Hepatocyte (in vitro differentiated cells): ENCODE results near the gene ARRB2. TPM values are rescaled to one million over a fixed set of nuclear protein-coding genes. Genes with fewer than 3 reads are reported as not detected.
"Not testable (repeated sequence)": the region's sequence is repeated elsewhere in the genome, so short reads cannot be mapped to it uniquely, and the experiment has no call there.

Experiments
- DNase-seq: peaks from one replicate; pipeline ENCODE4 v3.0.0-alpha.2; 2016; ENCODE audit warnings: low spot score
- H2AFZ ChIP-seq: fragments of 200-600 bp; sonication (generic); 2 replicates; pipeline ENCODE4 v1.6.0; 2016; ENCODE audit warnings: antibody characterized with exemption, mild to moderate bottlenecking
- H3K27ac ChIP-seq: fragments of 200-600 bp; sonication (generic); 2 replicates; pipeline ENCODE4 v1.5.1; 2016; ENCODE audit warnings: mild to moderate bottlenecking
- H3K27me3 ChIP-seq: fragments of 200-600 bp; sonication (generic); 2 replicates; pipeline ENCODE4 v1.6.1; 2016
- H3K36me3 ChIP-seq: fragments of 200-600 bp; sonication (generic); replicated peaks from 2 replicates; pipeline ENCODE4 v1.5.1; 2016; ENCODE audit warnings: low read depth; ENCODE audit not compliant: insufficient read depth
- H3K4me1 ChIP-seq: fragments of 200-600 bp; sonication (generic); 2 replicates; pipeline ENCODE4 v1.5.1; 2016; ENCODE audit warnings: mild to moderate bottlenecking, moderate library complexity; ENCODE audit not compliant: insufficient read depth
- H3K4me2 ChIP-seq: fragments of 200-600 bp; sonication (generic); 2 replicates; pipeline ENCODE4 v1.6.0; 2016
- H3K4me3 ChIP-seq: fragments of 200-600 bp; sonication (generic); 2 replicates; pipeline ENCODE4 v1.5.1; 2016; ENCODE audit warnings: mild to moderate bottlenecking
- H3K79me2 ChIP-seq: fragments of 200-600 bp; sonication (generic); 2 replicates; pipeline ENCODE4 v1.6.0; 2017; ENCODE audit warnings: mild to moderate bottlenecking
- H3K9me2 ChIP-seq: fragments of 200-600 bp; sonication (generic); replicated peaks from 2 replicates; pipeline ENCODE4 v1.6.0; 2017; ENCODE audit warnings: mild to moderate bottlenecking; ENCODE audit not compliant: insufficient read depth
- H3K9me3 ChIP-seq: fragments of 200-600 bp; sonication (generic); 2 replicates; pipeline ENCODE4 v1.5.1; 2016; ENCODE audit warnings: low read depth, mild to moderate bottlenecking
- H4K20me1 ChIP-seq: fragments of 200-600 bp; sonication (generic); 2 replicates; pipeline ENCODE4 v1.6.0; 2016; ENCODE audit warnings: mild to moderate bottlenecking; ENCODE audit not compliant: insufficient read depth, poor library complexity, severe bottlenecking
- CTCF ChIP-seq: fragments of 200-600 bp; sonication (generic); IDR thresholded peaks from 2 replicates; pipeline ENCODE4 v1.5.1; 2016; ENCODE audit warnings: antibody characterized with exemption, mild to moderate bottlenecking; ENCODE audit not compliant: poor library complexity
- EZH2 ChIP-seq: fragments of 200-600 bp; sonication (generic); IDR thresholded peaks from 2 replicates; pipeline ENCODE4 v1.6.1; 2016; ENCODE audit warnings: antibody characterized with exemption, mild to moderate bottlenecking, borderline replicate concordance
- EZH2phosphoT487 ChIP-seq: fragments of 200-600 bp; sonication (generic); IDR thresholded peaks from one replicate; pipeline ENCODE4 v1.6.1; 2018; ENCODE audit warnings: antibody characterized with exemption, mild to moderate bottlenecking, low read depth, moderate library complexity; ENCODE audit not compliant: unreplicated experiment, severe bottlenecking
- WGBS: methylation state at CpG from one replicate; pipeline ENCODE4 v1.1.6; 2016; ENCODE audit warnings: low lambda C conversion rate; ENCODE audit errors: missing lambda C conversion rate; 5-methylcytosine and 5-hydroxymethylcytosine counted together
- polyA plus RNA-seq: library from polyadenylated mRNA; unstranded; fragments of >200 nt; fragmentation: Nextera tagmentation; extraction: Ambion mirVana; gene quantifications from 2 replicates; pipeline ENCODE4 v1.2.1, GENCODE V29; 2016
- total RNA-seq: library from RNA; depleted of rRNA; stranded (reverse); fragments of >200 nt; gene quantifications from 2 replicates; pipeline ENCODE4 v1.2.3, GENCODE V29; 2014

The ARRB2 gene
- total and polyA plus RNA-seq, 2 experiments from 2014 or later = 15.3 to 20.0 TPM

- no peak overlapping the region for H3K4me2 ChIP-seq
- peaks cover 6% of the 10 kb centered on the region for H4K20me1 ChIP-seq
- H3K79me2 ChIP-seq = peaks cover 78% of the 10 kb centered on the region
- H2AFZ ChIP-seq = no peak overlapping the region
- no peak for DNase-seq
- 90% methylated on average over 1 of the region's 1 CpG for WGBS
- no peak for TF ChIP-seq CTCF
- no peak for TF ChIP-seq EZH2phosphoT487
- TF ChIP-seq EZH2 = no peak
- no peak overlapping the region for H3K27ac ChIP-seq
- H3K36me3 ChIP-seq = no peaks in the 10 kb centered on the region
- peaks cover 11% of the 10 kb centered on the region for H3K4me1 ChIP-seq
- H3K9me2 ChIP-seq = no peaks in the 10 kb centered on the region
- no peaks in the 10 kb centered on the region for H3K27me3 ChIP-seq
- no peaks in the 10 kb centered on the region for H3K9me3 ChIP-seq
- H3K4me3 ChIP-seq = no peak overlapping the region
These were observed 9.3 kb upstream of the ARRB2 start for GRCh38 chr17:4701116-4701515.

- peaks cover 11% of the 10 kb centered on the region for H3K4me1 ChIP-seq
- H3K4me2 ChIP-seq = peak overlapping the region; percentile 90
- no peaks in the 10 kb centered on the region for H3K9me3 ChIP-seq
- H2AFZ ChIP-seq = peak overlapping the region; percentile 83
- WGBS = 7% methylated on average over 15 of the region's 15 CpGs
- TF ChIP-seq CTCF = no peak
- peaks cover 56% of the 10 kb centered on the region for H3K79me2 ChIP-seq
- peaks cover 4% of the 10 kb centered on the region for H4K20me1 ChIP-seq
- H3K4me3 ChIP-seq = peak overlapping the region; percentile 88
- DNase-seq = no peak
- H3K9me2 ChIP-seq = no peaks in the 10 kb centered on the region
- H3K36me3 ChIP-seq = no peaks in the 10 kb centered on the region
- peak overlapping the region; percentile 77 for H3K27ac ChIP-seq
- H3K27me3 ChIP-seq = no peaks in the 10 kb centered on the region
These were observed 7.1 kb upstream of the ARRB2 start for GRCh38 chr17:4703330-4703691.

GRCh38 chr17:4704574-4704907 lies 5.9 kb upstream of the ARRB2 start:
- Histone ChIP-seq H3K79me2 (peaks cover 44% of the 10 kb centered on the region), H3K4me3 (peak overlapping the region; percentile 88), H3K4me2 (peak overlapping the region; percentile 90), H3K27ac (peak overlapping the region; percentile 77), H2AFZ (peak overlapping the region; percentile 83), H3K4me1 (peaks cover 14% of the 10 kb centered on the region)
- H3K9me2 ChIP-seq, H3K9me3 ChIP-seq, H4K20me1 ChIP-seq, DNase-seq, H3K36me3 ChIP-seq, H3K27me3 ChIP-seq: not testable (repeated sequence)
- 65% methylated on average over 14 of the region's 14 CpGs for WGBS

GRCh38 chr17:4704991-4705390 lies 5.4 kb upstream of the ARRB2 start:
- WGBS = 96% methylated on average over 15 of the region's 15 CpGs
- peak overlapping the region; percentile 90 for H3K4me2 ChIP-seq
- H3K9me3 ChIP-seq = no peaks in the 10 kb centered on the region
- DNase-seq = no peak
- H3K27me3 ChIP-seq = no peaks in the 10 kb centered on the region
- no peak overlapping the region for H3K27ac ChIP-seq
- H3K9me2 ChIP-seq = no peaks in the 10 kb centered on the region
- H3K4me3 ChIP-seq = no peak overlapping the region
- H2AFZ ChIP-seq = no peak overlapping the region
- H3K4me1 ChIP-seq = peaks cover 14% of the 10 kb centered on the region
- TF ChIP-seq EZH2phosphoT487 (no peak), CTCF (no peak), EZH2 (no peak)
- H3K79me2 ChIP-seq = peaks cover 39% of the 10 kb centered on the region
- no peaks in the 10 kb centered on the region for H4K20me1 ChIP-seq
- H3K36me3 ChIP-seq = no peaks in the 10 kb centered on the region
